ENCODE results near the gene PDGFD. TPM values are rescaled to one million over a fixed set of nuclear protein-coding genes. Genes with fewer than 3 reads are reported as not detected.

PDGFD gene
- total RNA-seq, 1 donor from 2014 or later, result 0.45 TPM

DNA sequence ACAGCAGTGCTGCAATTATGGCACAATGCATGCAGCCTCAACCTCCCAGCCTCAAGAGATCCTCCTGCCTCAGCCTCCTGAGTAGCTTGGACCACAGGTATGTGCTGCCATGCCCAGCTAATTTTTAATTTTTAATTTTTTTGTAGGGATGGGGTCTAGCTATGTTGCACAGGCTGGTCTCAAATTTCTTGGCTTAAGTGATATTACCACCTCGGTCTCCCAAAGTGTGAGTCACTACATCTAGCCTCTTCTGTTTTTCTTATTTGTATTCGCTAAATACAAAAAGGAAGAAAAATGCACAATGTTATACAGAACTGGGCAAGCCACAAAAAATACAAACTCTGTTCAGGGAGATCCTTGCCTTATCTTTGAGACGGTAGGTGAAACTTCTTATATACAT lies 65.4 kb downstream of the PDGFD start:
- Mint-ChIP-seq H3K27ac (ENCODE audit: unreplicated experiment) (no peak overlapping the region), H3K4me1 (ENCODE audit: low read depth) (no peaks in the 10 kb centered on the region), H3K36me3 (ENCODE audit: low read depth) (no peaks in the 10 kb centered on the region), H3K4me3 (ENCODE audit: unreplicated experiment) (no peak overlapping the region), H3K9me3 (ENCODE audit: low read depth) (no peaks in the 10 kb centered on the region), H3K27me3 (ENCODE audit: low read depth) (peaks cover 2% of the 10 kb centered on the region)
- no peak for DNase-seq (ENCODE audit: low spot score)
- no peak for TF ChIP-seq CTCF (IDR thresholded peaks at IDR 0.05)

GRCh38 chr11:104098132-104098531 lies 65.8 kb downstream of the PDGFD start:
- TF ChIP-seq CTCF (IDR thresholded peaks at IDR 0.05), result no peak
- H3K4me1 Mint-ChIP-seq (ENCODE audit: low read depth), result no peaks in the 10 kb centered on the region
- peaks cover 2% of the 10 kb centered on the region for H3K27me3 Mint-ChIP-seq (ENCODE audit: low read depth)
- H3K4me3 Mint-ChIP-seq (ENCODE audit: unreplicated experiment), result no peak overlapping the region
- H3K27ac Mint-ChIP-seq (ENCODE audit: unreplicated experiment), result no peak overlapping the region
- no peaks in the 10 kb centered on the region for H3K9me3 Mint-ChIP-seq (ENCODE audit: low read depth)
- H3K36me3 Mint-ChIP-seq (ENCODE audit: low read depth), result no peaks in the 10 kb centered on the region
- no peak for DNase-seq (ENCODE audit: low spot score)

- Mint-ChIP-seq H3K27ac (ENCODE audit: unreplicated experiment) (no peak overlapping the region), H3K27me3 (ENCODE audit: low read depth) (peaks cover 2% of the 10 kb centered on the region), H3K36me3 (ENCODE audit: low read depth) (no peaks in the 10 kb centered on the region), H3K4me3 (ENCODE audit: unreplicated experiment) (no peak overlapping the region), H3K9me3 (ENCODE audit: low read depth) (no peaks in the 10 kb centered on the region), H3K4me1 (ENCODE audit: low read depth) (no peaks in the 10 kb centered on the region)
- TF ChIP-seq CTCF (IDR thresholded peaks at IDR 0.05), result no peak
- DNase-seq (ENCODE audit: low spot score), result no peak
These were observed 67.0 kb downstream of the PDGFD start for GRCh38 chr11:104096900-104097299.

DNA sequence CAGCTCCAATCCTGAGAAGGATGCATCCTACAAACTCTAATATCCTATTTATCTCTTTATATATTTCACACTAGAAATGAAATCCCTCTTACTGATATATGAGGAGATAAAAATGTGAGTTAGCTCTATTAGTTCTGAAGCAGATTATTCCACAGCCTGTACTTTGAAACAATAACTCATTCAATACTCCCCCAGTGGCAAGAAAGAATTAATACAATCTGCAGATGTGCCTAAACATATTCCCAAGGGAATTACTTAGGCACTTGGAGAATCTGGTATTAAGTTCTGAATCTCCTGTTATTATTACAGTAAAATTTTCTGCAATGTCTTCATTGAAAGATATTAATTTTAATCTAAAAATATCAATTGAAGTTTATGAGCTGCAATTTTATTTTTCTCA lies 68.2 kb downstream of the PDGFD start:
- H3K9me3 Mint-ChIP-seq (ENCODE audit: low read depth), result no peaks in the 10 kb centered on the region
- H3K36me3 Mint-ChIP-seq (ENCODE audit: low read depth), result no peaks in the 10 kb centered on the region
- H3K27me3 Mint-ChIP-seq (ENCODE audit: low read depth), result peaks cover 2% of the 10 kb centered on the region
- no peak overlapping the region for H3K4me3 Mint-ChIP-seq (ENCODE audit: unreplicated experiment)
- DNase-seq (ENCODE audit: low spot score), result no peak
- H3K4me1 Mint-ChIP-seq (ENCODE audit: low read depth), result no peaks in the 10 kb centered on the region
- TF ChIP-seq CTCF (IDR thresholded peaks at IDR 0.05), result peak; percentile 17
- no peak overlapping the region for H3K27ac Mint-ChIP-seq (ENCODE audit: unreplicated experiment)

GRCh38 chr11:104094576-104094975 lies 69.4 kb downstream of the PDGFD start:
- Mint-ChIP-seq H3K4me3 (ENCODE audit: unreplicated experiment) (no peak overlapping the region), H3K27ac (ENCODE audit: unreplicated experiment) (no peak overlapping the region), H3K36me3 (ENCODE audit: low read depth) (no peaks in the 10 kb centered on the region), H3K27me3 (ENCODE audit: low read depth) (peaks cover 2% of the 10 kb centered on the region), H3K9me3 (ENCODE audit: low read depth) (no peaks in the 10 kb centered on the region), H3K4me1 (ENCODE audit: low read depth) (no peaks in the 10 kb centered on the region)
- no peak for DNase-seq (ENCODE audit: low spot score)
- TF ChIP-seq CTCF (IDR thresholded peaks at IDR 0.05), result no peak
